Testis (tissue), 2 donors: ENCODE measurements around the gene BMPR1B.

Source experiments
- CTCF ChIP-seq, 3 experiments: fragments of 450-650 bp in 2 of 3; fragments of 200-600 bp in 1 of 3; sonication (generic) in 1 of 3; IDR thresholded peaks; one replicate each; pipeline ENCODE4 v1.5.1; 2016 to 2019; ENCODE audit warnings: antibody characterized with exemption in 3 of 3, mild to moderate bottlenecking in 2 of 3, moderate library complexity in 1 of 3
- POLR2A ChIP-seq: fragments of 450-650 bp; IDR thresholded peaks from one replicate; pipeline ENCODE4 v1.6.1; 2017; ENCODE audit warnings: antibody characterized with exemption, mild to moderate bottlenecking, moderate library complexity

GRCh38 chr4:95122001-95122400 is 364.2 kb downstream of the BMPR1B start:
- TF ChIP-seq CTCF (IDR thresholded peaks at IDR 0.05) (no peak), POLR2A (no peak)
